ENCODE measurements around the gene STRBP.
"Not testable (repeated sequence)": the region's sequence is repeated elsewhere in the genome, so short reads cannot be mapped to it uniquely, and the experiment has no call there.

Gene STRBP

GRCh38 chr9:123208626-123209174 is 59.7 kb downstream of the STRBP start:
- no peak for DNase-seq (ENCODE audit: extremely low read depth, low read depth)
- TF ChIP-seq, protein P1, sequence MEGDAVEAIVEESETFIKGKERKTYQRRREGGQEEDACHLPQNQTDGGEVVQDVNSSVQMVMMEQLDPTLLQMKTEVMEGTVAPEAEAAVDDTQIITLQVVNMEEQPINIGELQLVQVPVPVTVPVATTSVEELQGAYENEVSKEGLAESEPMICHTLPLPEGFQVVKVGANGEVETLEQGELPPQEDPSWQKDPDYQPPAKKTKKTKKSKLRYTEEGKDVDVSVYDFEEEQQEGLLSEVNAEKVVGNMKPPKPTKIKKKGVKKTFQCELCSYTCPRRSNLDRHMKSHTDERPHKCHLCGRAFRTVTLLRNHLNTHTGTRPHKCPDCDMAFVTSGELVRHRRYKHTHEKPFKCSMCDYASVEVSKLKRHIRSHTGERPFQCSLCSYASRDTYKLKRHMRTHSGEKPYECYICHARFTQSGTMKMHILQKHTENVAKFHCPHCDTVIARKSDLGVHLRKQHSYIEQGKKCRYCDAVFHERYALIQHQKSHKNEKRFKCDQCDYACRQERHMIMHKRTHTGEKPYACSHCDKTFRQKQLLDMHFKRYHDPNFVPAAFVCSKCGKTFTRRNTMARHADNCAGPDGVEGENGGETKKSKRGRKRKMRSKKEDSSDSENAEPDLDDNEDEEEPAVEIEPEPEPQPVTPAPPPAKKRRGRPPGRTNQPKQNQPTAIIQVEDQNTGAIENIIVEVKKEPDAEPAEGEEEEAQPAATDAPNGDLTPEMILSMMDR (IDR thresholded peaks at IDR 0.05; ENCODE audit: low read depth, low read length, missing control alignments): no peak

DNA sequence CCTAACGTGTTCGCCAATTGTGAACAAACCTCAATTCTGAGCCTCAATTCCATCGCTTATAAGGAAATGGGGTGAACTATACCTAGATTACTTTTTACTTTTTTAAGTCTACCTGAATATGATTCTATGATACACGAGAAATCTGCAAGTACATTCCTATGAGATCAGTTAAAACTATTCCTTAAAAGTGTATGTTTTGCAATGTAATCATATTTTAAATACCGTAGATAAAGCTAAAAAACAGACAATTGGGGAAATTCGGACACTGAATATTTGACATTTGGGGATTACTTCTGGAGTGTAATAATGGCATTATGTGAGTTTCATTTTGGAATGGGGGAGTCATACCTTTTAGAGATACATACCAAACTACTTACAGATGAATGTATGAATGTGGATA is 62.3 kb downstream of the STRBP start:
- no peak for DNase-seq (ENCODE audit: extremely low read depth, low read depth)
- no peak overlapping the region for H3K4me3 ChIP-seq (replicated peaks; ENCODE audit: low read depth, low read length)
- TF ChIP-seq, protein P1 (IDR thresholded peaks at IDR 0.05; ENCODE audit: low read depth, low read length, missing control alignments): no peak

More at GRCh38 chr9:123208626-123209174, 59.7 kb downstream of the STRBP start:
- no peak overlapping the region for H3K4me3 ChIP-seq (replicated peaks; ENCODE audit: low read depth, low read length)

- TF ChIP-seq, protein P1 (IDR thresholded peaks at IDR 0.05; ENCODE audit: low read depth, low read length, missing control alignments): no peak
- H3K4me3 ChIP-seq (replicated peaks; ENCODE audit: low read depth, low read length): no peak overlapping the region
- no peak for DNase-seq (ENCODE audit: extremely low read depth, low read depth)
These were observed 67.3 kb downstream of the STRBP start for GRCh38 chr9:123201083-123201482.

DNA sequence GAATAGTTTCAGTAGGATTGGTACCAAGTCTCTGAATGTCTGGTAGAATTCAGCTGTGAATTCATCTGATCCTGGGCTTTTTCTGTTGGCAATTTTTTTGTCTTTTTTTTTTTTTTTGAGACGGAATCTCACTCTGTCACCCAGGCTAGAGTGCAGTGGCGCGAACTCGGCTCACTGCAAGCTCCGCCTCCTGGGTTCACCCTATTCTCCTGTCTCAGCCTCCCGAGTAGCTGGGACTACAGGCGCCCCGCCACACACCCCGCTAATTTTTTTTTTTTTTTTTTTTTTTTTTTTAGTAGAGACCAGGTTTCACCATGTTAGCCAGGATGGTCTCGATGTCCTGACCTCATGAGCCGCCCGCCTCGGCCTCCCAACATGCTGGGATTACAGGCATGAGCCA is 67.9 kb downstream of the STRBP start:
- DNase-seq (ENCODE audit: extremely low read depth, low read depth); H3K4me3 ChIP-seq (replicated peaks; ENCODE audit: low read depth, low read length): not testable (repeated sequence)

DNA sequence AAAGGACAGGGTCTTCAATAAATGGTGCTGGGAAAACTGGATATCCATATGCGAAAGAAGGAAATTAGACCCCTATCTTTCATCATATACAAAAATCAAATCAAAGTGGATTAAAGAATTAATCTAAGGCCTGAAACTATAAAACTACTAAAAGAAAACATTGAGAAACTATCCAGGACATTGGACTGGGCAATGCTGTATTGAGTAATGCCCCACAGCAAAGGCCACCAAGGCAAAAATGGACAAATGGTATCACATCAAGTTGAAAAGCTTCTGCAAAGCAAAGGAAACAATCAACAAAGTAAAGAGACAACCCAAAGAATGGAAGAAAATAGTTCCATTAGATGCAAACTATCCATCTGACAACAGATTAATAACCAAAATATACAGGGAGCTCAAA is 72.3 kb downstream of the STRBP start:
- TF ChIP-seq, protein P1 (IDR thresholded peaks at IDR 0.05; ENCODE audit: low read depth, low read length, missing control alignments): no peak
- DNase-seq (ENCODE audit: extremely low read depth, low read depth): no peak
- no peak overlapping the region for H3K4me3 ChIP-seq (replicated peaks; ENCODE audit: low read depth, low read length)

DNA sequence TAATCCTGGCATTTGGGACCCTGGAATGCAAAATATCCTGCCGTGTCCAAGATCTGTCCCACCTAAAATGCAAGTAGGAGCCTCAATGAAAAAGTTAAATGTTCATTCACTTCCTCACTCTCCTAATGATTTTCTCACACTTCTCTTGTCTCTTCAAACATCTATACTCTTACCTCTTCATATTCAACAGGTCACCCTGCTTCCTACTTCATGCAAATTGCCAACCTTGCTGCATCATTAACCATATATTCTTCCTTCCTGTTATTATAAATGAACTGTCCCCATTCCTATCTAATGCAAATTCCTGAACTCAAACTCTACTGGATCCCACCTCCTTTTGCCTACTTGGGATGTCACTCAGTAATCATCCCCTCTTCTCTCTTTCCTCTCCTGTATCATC is 74.4 kb downstream of the STRBP start:
- TF ChIP-seq, protein P1 (IDR thresholded peaks at IDR 0.05; ENCODE audit: low read depth, low read length, missing control alignments): no peak
- H3K4me3 ChIP-seq (replicated peaks; ENCODE audit: low read depth, low read length): no peak overlapping the region

DNA sequence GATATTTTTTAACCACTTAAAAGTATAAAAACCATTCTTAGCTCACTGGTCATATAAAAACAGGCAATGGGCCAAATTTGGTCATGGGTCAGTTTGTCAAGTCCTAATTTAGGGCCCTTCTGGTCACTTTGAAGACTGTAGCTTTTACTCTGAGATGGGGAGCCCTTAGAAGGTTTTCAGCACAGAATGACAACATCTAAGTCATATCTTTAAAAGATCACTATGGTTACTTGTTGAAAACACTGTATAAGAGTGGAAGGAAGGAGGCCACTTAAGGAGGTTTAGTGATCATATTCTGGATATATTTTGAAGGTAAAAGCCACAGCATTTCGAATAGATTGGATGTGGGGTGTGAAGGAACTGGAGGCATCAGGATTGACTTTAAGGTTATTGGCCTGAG is 76.7 kb downstream of the STRBP start:
- TF ChIP-seq, protein P1 (IDR thresholded peaks at IDR 0.05; ENCODE audit: low read depth, low read length, missing control alignments): no peak
- no peak for DNase-seq (ENCODE audit: extremely low read depth, low read depth)

More for the DNA sequence above, 74.4 kb downstream of the STRBP start:
- no peak for DNase-seq (ENCODE audit: extremely low read depth, low read depth)

More for the DNA sequence above, 76.7 kb downstream of the STRBP start:
- no peak overlapping the region for H3K4me3 ChIP-seq (replicated peaks; ENCODE audit: low read depth, low read length)
